OCI-LY7 (cell line): ENCODE results near the gene GIMAP1. TPM values are rescaled to one million over a fixed set of nuclear protein-coding genes. Genes with fewer than 3 reads are reported as not detected.

Experiments used
- BruUV-seq: library from RNA; stranded (reverse); fragments of 400-500 nt; replicated peaks from 2 replicates; lab custom pipeline; 2021; lab: Mats Ljungman, UMichigan
- CTCF ChIA-PET: fragments of 300-600 bp; sonication (Branson Sonifier 250); formaldehyde crosslinking; loops from one replicate; lab custom pipeline; 2022; ENCODE audit warnings: antibody characterized with exemption; ENCODE audit not compliant: unreplicated experiment; lab: Charles Lee
- POLR2A ChIA-PET: fragments of 300-600 bp; sonication (Branson Sonifier 250); formaldehyde crosslinking; loops from one replicate; lab custom pipeline; 2022; ENCODE audit warnings: antibody characterized with exemption; lab: Charles Lee
- DNase-seq: peaks from one replicate; pipeline ENCODE4 v3.0.0-alpha.2; 2015; ENCODE audit warnings: low spot score
- H2AFZ ChIP-seq: fragments of 200-600 bp; sonication (generic), shearing (Covaris generic); 2 replicates; pipeline ENCODE4 v1.6.1; 2014; ENCODE audit warnings: mild to moderate bottlenecking, antibody characterized with exemption, low read length, moderate library complexity
- H3K27ac ChIP-seq: fragments of 200-600 bp; sonication (generic); 2 replicates; pipeline ENCODE4 v1.5.1; 2014; ENCODE audit warnings: mixed run types, low read depth, mild to moderate bottlenecking, moderate library complexity, low read length, inconsistent platforms; ENCODE audit not compliant: poor library complexity, severe bottlenecking
- H3K36me3 ChIP-seq: fragments of 200-600 bp; sonication (generic); 2 replicates; pipeline ENCODE4 v1.6.1; 2014; ENCODE audit warnings: mild to moderate bottlenecking, antibody characterized with exemption, low read length, moderate library complexity, mixed read lengths; ENCODE audit not compliant: insufficient read depth
- H3K4me1 ChIP-seq: fragments of 200-600 bp; sonication (generic); 2 replicates; pipeline ENCODE4 v1.5.1; 2014; ENCODE audit warnings: mild to moderate bottlenecking, low read length; ENCODE audit not compliant: insufficient read depth, poor library complexity, severe bottlenecking
- H3K4me2 ChIP-seq: fragments of 200-600 bp; sonication (generic); 2 replicates; pipeline ENCODE4 v1.6.1; 2014; ENCODE audit warnings: mild to moderate bottlenecking, low read length
- H3K4me3 ChIP-seq: fragments of 200-600 bp; sonication (generic); 2 replicates; pipeline ENCODE4 v1.5.1; 2014; ENCODE audit warnings: mild to moderate bottlenecking, low read depth, low read length; ENCODE audit not compliant: poor library complexity, severe bottlenecking
- H3K79me2 ChIP-seq: fragments of 200-600 bp; sonication (generic); 2 replicates; pipeline ENCODE4 v1.6.1; 2016; ENCODE audit warnings: low read depth, mild to moderate bottlenecking, low read length, moderate library complexity, mixed read lengths; ENCODE audit not compliant: insufficient read depth
- H3K9me2 ChIP-seq: fragments of 200-600 bp; sonication (generic); 2 replicates; pipeline ENCODE4 v1.6.1; 2016; ENCODE audit warnings: mild to moderate bottlenecking, low read length, mixed read lengths; ENCODE audit not compliant: insufficient read depth
- H3K9me3 ChIP-seq: fragments of 200-600 bp; sonication (generic); 2 replicates; pipeline ENCODE4 v1.6.1; 2014; ENCODE audit warnings: mild to moderate bottlenecking, mixed run types, low read length, mixed read lengths
- H4K20me1 ChIP-seq: fragments of 200-600 bp; sonication (generic); 2 replicates; pipeline ENCODE4 v1.6.1; 2014; ENCODE audit warnings: mild to moderate bottlenecking, antibody characterized with exemption, low read length, moderate library complexity, mixed read lengths; ENCODE audit not compliant: insufficient read depth
- EZH2phosphoT487 ChIP-seq: fragments of 200-600 bp; sonication (generic); IDR thresholded peaks from 2 replicates; pipeline ENCODE4 v1.6.1; 2018; ENCODE audit warnings: low read depth, borderline replicate concordance, mild to moderate bottlenecking, mixed run types, antibody characterized with exemption, low read length, moderate library complexity, mixed read lengths
- intact Hi-C: fragments of 100-400 bp; cut with micrococcal nuclease; formaldehyde crosslinking; loops from one replicate; pipeline ENCODE4 v1.10.0; 2022; ENCODE audit not compliant: unreplicated experiment
- total RNA-seq, 2 experiments: library from RNA; depleted of rRNA in 1 of 2; stranded (reverse); fragments of >200 nt in 1 of 2; shearing (Covaris generic) in 1 of 2; gene quantifications; 2 replicates each; pipeline ENCODE4 v1.2.3, GENCODE V29; 2014 to 2022
- TF ChIP-seq, protein P1 (sequence below): fragments of 200-600 bp; sonication (generic); conservative IDR thresholded peaks from 2 replicates; pipeline ENCODE4 v1.5.1; 2014; ENCODE audit warnings: mild to moderate bottlenecking, antibody characterized with exemption, low read length, moderate library complexity, mixed read lengths

The GIMAP1 gene
- total RNA-seq, 2 experiments from 2014 or later: not detected

DNA sequence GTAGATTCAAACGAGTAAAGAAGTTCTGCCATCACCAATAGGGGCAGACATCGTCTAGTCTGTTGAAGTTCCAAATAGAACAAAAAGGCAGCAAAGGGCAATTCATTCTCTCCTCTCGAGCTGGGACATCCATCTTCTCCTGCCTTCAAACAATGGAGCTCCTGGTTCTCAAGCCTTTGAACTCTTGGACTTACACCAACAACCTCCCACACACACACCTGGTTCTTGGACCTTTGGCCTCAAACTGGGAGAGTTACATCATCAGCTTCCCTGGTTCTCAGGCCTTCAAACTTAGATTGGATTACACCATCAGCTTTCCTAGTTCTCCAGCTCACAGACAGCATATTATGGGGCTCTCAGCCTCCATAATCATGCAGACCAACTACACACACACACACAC lies 11.0 kb downstream of the GIMAP1 start:
- no peaks in the 10 kb centered on the region for H3K79me2 ChIP-seq
- no peak overlapping the region for H3K4me2 ChIP-seq
- no TSS peak for BruUV-seq
- no peak for DNase-seq
- ChIA-PET POLR2A (no interaction called here), CTCF (no interaction called here)
- H3K4me3 ChIP-seq: no peak overlapping the region
- intact Hi-C loops: no loop called here
- H3K27ac ChIP-seq: no peak overlapping the region
- H3K4me1 ChIP-seq: no peaks in the 10 kb centered on the region
- no peaks in the 10 kb centered on the region for H4K20me1 ChIP-seq
- no peak for TF ChIP-seq EZH2phosphoT487
- TF ChIP-seq, protein P1, sequence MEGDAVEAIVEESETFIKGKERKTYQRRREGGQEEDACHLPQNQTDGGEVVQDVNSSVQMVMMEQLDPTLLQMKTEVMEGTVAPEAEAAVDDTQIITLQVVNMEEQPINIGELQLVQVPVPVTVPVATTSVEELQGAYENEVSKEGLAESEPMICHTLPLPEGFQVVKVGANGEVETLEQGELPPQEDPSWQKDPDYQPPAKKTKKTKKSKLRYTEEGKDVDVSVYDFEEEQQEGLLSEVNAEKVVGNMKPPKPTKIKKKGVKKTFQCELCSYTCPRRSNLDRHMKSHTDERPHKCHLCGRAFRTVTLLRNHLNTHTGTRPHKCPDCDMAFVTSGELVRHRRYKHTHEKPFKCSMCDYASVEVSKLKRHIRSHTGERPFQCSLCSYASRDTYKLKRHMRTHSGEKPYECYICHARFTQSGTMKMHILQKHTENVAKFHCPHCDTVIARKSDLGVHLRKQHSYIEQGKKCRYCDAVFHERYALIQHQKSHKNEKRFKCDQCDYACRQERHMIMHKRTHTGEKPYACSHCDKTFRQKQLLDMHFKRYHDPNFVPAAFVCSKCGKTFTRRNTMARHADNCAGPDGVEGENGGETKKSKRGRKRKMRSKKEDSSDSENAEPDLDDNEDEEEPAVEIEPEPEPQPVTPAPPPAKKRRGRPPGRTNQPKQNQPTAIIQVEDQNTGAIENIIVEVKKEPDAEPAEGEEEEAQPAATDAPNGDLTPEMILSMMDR: no peak
- H3K9me2 ChIP-seq: no peaks in the 10 kb centered on the region
- H2AFZ ChIP-seq: no peak overlapping the region
- no peaks in the 10 kb centered on the region for H3K36me3 ChIP-seq
- H3K9me3 ChIP-seq: no peaks in the 10 kb centered on the region

DNA sequence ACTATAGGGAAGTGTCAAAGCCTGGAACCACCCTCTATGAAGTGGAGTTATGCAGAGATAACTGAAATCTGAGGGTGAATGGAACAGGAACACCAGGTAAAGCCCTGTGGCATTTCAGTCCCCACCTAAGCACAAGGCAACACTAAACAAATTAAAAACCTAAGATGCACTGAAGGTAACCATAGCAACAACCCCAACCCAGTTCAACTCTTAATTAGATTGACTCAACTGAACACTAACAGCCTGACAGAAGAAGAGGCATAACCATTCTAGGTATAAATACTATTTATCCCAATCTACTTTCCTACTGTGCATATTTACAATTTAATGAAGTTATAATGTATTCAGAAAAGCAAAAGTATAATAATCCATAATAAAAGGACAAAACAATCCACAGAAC lies 11.6 kb downstream of the GIMAP1 start:
- no peak for DNase-seq
- H3K9me2 ChIP-seq: no peaks in the 10 kb centered on the region
- POLR2A ChIA-PET: interaction anchor here (0.6 kb wide), 1 partner anchor 456 kb away, joined by 4 read pairs; no protein-coding TSS in a partner anchor
- CTCF ChIA-PET: no interaction called here
- TF ChIP-seq, protein P1: no peak
- no peak for TF ChIP-seq EZH2phosphoT487
- no peak overlapping the region for H3K4me3 ChIP-seq
- no peak overlapping the region for H3K4me2 ChIP-seq
- H3K4me1 ChIP-seq: no peaks in the 10 kb centered on the region
- no TSS peak for BruUV-seq
- intact Hi-C loops: no loop called here
- no peak overlapping the region for H3K27ac ChIP-seq
- no peaks in the 10 kb centered on the region for H3K36me3 ChIP-seq
- H3K9me3 ChIP-seq: no peaks in the 10 kb centered on the region
- no peak overlapping the region for H2AFZ ChIP-seq
- no peaks in the 10 kb centered on the region for H3K79me2 ChIP-seq
- H4K20me1 ChIP-seq: no peaks in the 10 kb centered on the region

DNA sequence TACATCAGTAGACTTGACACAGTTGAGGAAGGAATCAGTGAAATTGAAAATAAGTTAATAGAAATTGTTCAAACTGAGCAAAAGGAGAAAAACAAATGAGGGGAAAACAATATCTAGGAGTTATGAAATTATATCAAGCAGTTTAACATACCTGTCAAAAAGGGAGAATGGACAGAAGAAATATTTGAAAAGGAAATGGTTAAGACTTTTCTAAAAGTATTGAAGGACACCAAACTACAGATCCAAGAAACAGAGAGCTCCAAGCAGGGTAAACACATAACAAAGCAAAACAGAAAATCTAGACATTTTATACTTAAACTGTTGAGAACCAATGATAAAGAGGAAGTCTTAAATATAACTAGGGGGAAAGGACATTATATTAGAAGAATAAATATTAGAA lies 12.2 kb downstream of the GIMAP1 start:
- H4K20me1 ChIP-seq: no peaks in the 10 kb centered on the region
- H3K9me2 ChIP-seq: no peaks in the 10 kb centered on the region
- no peak overlapping the region for H2AFZ ChIP-seq
- BruUV-seq: no TSS peak
- intact Hi-C loops: no loop called here
- H3K4me1 ChIP-seq: no peaks in the 10 kb centered on the region
- ChIA-PET POLR2A (no interaction called here), CTCF (no interaction called here)
- TF ChIP-seq, protein P1: no peak
- no peak for TF ChIP-seq EZH2phosphoT487
- no peaks in the 10 kb centered on the region for H3K36me3 ChIP-seq
- no peak for DNase-seq
- no peak overlapping the region for H3K4me2 ChIP-seq
- H3K27ac ChIP-seq: no peak overlapping the region
- no peak overlapping the region for H3K4me3 ChIP-seq
- no peaks in the 10 kb centered on the region for H3K79me2 ChIP-seq
- no peaks in the 10 kb centered on the region for H3K9me3 ChIP-seq
